ENCODE results near the gene KSR1.

- TF ChIP-seq CTCF (IDR thresholded peaks at IDR 0.05) = no peak
- TF ChIP-seq POLR2A (IDR thresholded peaks at IDR 0.05) = no peak
These were observed 211.6 kb downstream of the KSR1 start for GRCh38 chr17:27667656-27668487.
